OCI-M2 (cell line): Measurements from ENCODE around the gene CSPG5.

ENCODE experiments used
- DNase-seq: peaks from one replicate; lab custom pipeline; 2025; ENCODE audit not compliant: unreplicated experiment; lab: John Stamatoyannopoulos, UW

CSPG5 gene

GRCh38 chr3:47588587-47588986 is 9.9 kb upstream of the CSPG5 start:
- DNase-seq = no peak

- DNase-seq = no peak
Measured at GRCh38 chr3:47588053-47588452, 9.4 kb upstream of the CSPG5 start.

GRCh38 chr3:47586746-47587145 is 8.1 kb upstream of the CSPG5 start:
- DNase-seq = no peak

- DNase-seq = no peak
Measured at GRCh38 chr3:47583320-47584075, 4.8 kb upstream of the CSPG5 start.

GRCh38 chr3:47581835-47582234 is 3.2 kb upstream of the CSPG5 start:
- DNase-seq = no peak

- DNase-seq = no peak
Measured at GRCh38 chr3:47581422-47581821, 2.8 kb upstream of the CSPG5 start.

GRCh38 chr3:47580481-47580880 is 1.8 kb upstream of the CSPG5 start:
- no peak for DNase-seq

GRCh38 chr3:47579875-47580274 is 1.2 kb upstream of the CSPG5 start:
- DNase-seq = no peak

GRCh38 chr3:47578119-47578632 is 489 bp downstream of the CSPG5 start:
- DNase-seq = no peak

- no peak for DNase-seq
Measured at GRCh38 chr3:47577583-47578118, 1.0 kb downstream of the CSPG5 start.

GRCh38 chr3:47573190-47574172 is 5.2 kb downstream of the CSPG5 start:
- no peak for DNase-seq

GRCh38 chr3:47571391-47572175 is 7.1 kb downstream of the CSPG5 start:
- no peak for DNase-seq

GRCh38 chr3:47568901-47569300 is 9.8 kb downstream of the CSPG5 start:
- no peak for DNase-seq

GRCh38 chr3:47567149-47567548 is 11.5 kb downstream of the CSPG5 start:
- DNase-seq = no peak

GRCh38 chr3:47566667-47567066 is 12.0 kb downstream of the CSPG5 start:
- no peak for DNase-seq

- no peak for DNase-seq
Measured at GRCh38 chr3:47565734-47566550, 12.7 kb downstream of the CSPG5 start.

GRCh38 chr3:47556351-47556750 is 22.3 kb downstream of the CSPG5 start:
- DNase-seq = no peak

GRCh38 chr3:47554335-47554734 is 24.3 kb downstream of the CSPG5 start:
- no peak for DNase-seq

- no peak for DNase-seq
Measured at GRCh38 chr3:47553407-47553806, 25.3 kb downstream of the CSPG5 start.
